IMR-90 (cell line): ENCODE data around the gene DNMT3L. TPM values are rescaled to one million over a fixed set of nuclear protein-coding genes. Genes with fewer than 3 reads are reported as not detected.

Source experiments
- ATAC-seq: fragments of 200-7000 bp; cut with Tn5 transposase; 2 replicates; pipeline ENCODE4 v1.9.1; 2020; ENCODE audit warnings: low read depth, mild to moderate bottlenecking, moderate library complexity
- BruUV-seq: library from RNA; stranded (reverse); fragments of 400-500 nt; replicated peaks from 2 replicates; lab custom pipeline; 2021; lab: Mats Ljungman, UMichigan
- CTCF ChIA-PET: fragments of 300-600 bp; formaldehyde crosslinking; extraction: SDS; loops from one replicate; lab custom pipeline; 2021; ENCODE audit warnings: antibody characterized with exemption; lab: Yijun Ruan, JAX
- POLR2A ChIA-PET: fragments of 300-600 bp; sonication (Branson Sonifier 250); formaldehyde crosslinking; loops from one replicate; lab custom pipeline; 2022; ENCODE audit warnings: antibody characterized with exemption; ENCODE audit not compliant: unreplicated experiment; lab: Charles Lee
- DNase-seq: peaks from one replicate; pipeline ENCODE4 v3.0.0; 2013
- H2AFZ ChIP-seq: replicated peaks from 2 replicates; pipeline ENCODE3; 2013; ENCODE audit warnings: low read length, mild to moderate bottlenecking; ENCODE audit not compliant: poor library complexity
- H2AK5ac ChIP-seq: 2 replicates; pipeline ENCODE4 v1.6.1; 2013; ENCODE audit warnings: low read depth, low read length, inconsistent platforms
- H2AK9ac ChIP-seq: replicated peaks from 2 replicates; pipeline ENCODE3; 2013; ENCODE audit warnings: mild to moderate bottlenecking, low read depth, low read length, moderate library complexity; ENCODE audit not compliant: poor library complexity
- H2BK120ac ChIP-seq: 2 replicates; pipeline ENCODE4 v1.6.1; 2013; ENCODE audit warnings: low read depth, low read length, inconsistent platforms
- H2BK15ac ChIP-seq: 3 replicates; pipeline ENCODE4 v1.6.1; 2013; ENCODE audit warnings: low read depth, low read length, inconsistent platforms
- H2BK20ac ChIP-seq: 2 replicates; pipeline ENCODE4 v1.6.1; 2013; ENCODE audit warnings: low read depth, mild to moderate bottlenecking, inconsistent platforms, low read length, moderate library complexity
- H2BK5ac ChIP-seq: 2 replicates; pipeline ENCODE4 v1.6.1; 2013; ENCODE audit warnings: mild to moderate bottlenecking, low read depth, low read length, inconsistent platforms; ENCODE audit not compliant: poor library complexity, severe bottlenecking
- H3K14ac ChIP-seq: replicated peaks from 2 replicates; pipeline ENCODE4 v1.6.1; 2013; ENCODE audit warnings: low read depth, low read length, inconsistent platforms
- H3K18ac ChIP-seq: 2 replicates; pipeline ENCODE4 v1.6.1; 2013; ENCODE audit warnings: low read depth, low read length, control low read depth
- H3K23ac ChIP-seq: 2 replicates; pipeline ENCODE4 v1.6.1; 2013; ENCODE audit warnings: low read depth, low read length, inconsistent platforms
- H3K27ac ChIP-seq: 2 replicates; pipeline ENCODE4 v1.5.1; 2013; ENCODE audit warnings: mild to moderate bottlenecking, control low read depth, low read length; ENCODE audit not compliant: insufficient read depth
- H3K27me3 ChIP-seq: 2 replicates; pipeline ENCODE4 v1.6.1; 2013; ENCODE audit warnings: low read length; ENCODE audit not compliant: control insufficient read depth, insufficient read depth
- H3K36me3 ChIP-seq: 2 replicates; pipeline ENCODE4 v1.6.1; 2013; ENCODE audit warnings: low read length, mixed read lengths; ENCODE audit not compliant: control insufficient read depth, insufficient read depth
- H3K4ac ChIP-seq: 2 replicates; pipeline ENCODE4 v1.6.1; 2013; ENCODE audit warnings: low read depth, low read length, inconsistent platforms
- H3K4me1 ChIP-seq: 2 replicates; pipeline ENCODE4 v1.6.1; 2013; ENCODE audit warnings: low read length, mixed read lengths; ENCODE audit not compliant: control insufficient read depth, insufficient read depth
- H3K4me2 ChIP-seq: 2 replicates; pipeline ENCODE4 v1.6.1; 2013; ENCODE audit warnings: low read depth, mild to moderate bottlenecking, control low read depth, low read length, moderate library complexity
- H3K4me3 ChIP-seq: 2 replicates; pipeline ENCODE4 v1.5.1; 2013; ENCODE audit warnings: low read depth, mild to moderate bottlenecking, control low read depth, low read length, moderate library complexity; ENCODE audit not compliant: insufficient read depth
- H3K56ac ChIP-seq: 2 replicates; pipeline ENCODE4 v1.6.1; 2013; ENCODE audit warnings: low read length, inconsistent platforms; ENCODE audit not compliant: insufficient read depth; ENCODE audit errors: extremely low read depth
- H3K79me1 ChIP-seq, 2 experiments: 2 replicates each; pipeline ENCODE4 v1.6.1; 2013; ENCODE audit warnings: low read length in 2 of 2, inconsistent platforms in 1 of 2, low read depth in 1 of 2
- H3K9ac ChIP-seq: 2 replicates; pipeline ENCODE4 v1.6.1; 2013; ENCODE audit warnings: low read depth, low read length, control low read depth
- H3K9me1 ChIP-seq: 2 replicates; pipeline ENCODE4 v1.6.1; 2013; ENCODE audit warnings: low read length, inconsistent platforms; ENCODE audit not compliant: insufficient read depth
- H3K9me3 ChIP-seq: 2 replicates; pipeline ENCODE4 v1.6.1; 2013; ENCODE audit warnings: low read length; ENCODE audit not compliant: control insufficient read depth, insufficient read depth
- H4K20me1 ChIP-seq: 2 replicates; pipeline ENCODE4 v1.6.1; 2013; ENCODE audit warnings: low read length, inconsistent platforms; ENCODE audit not compliant: insufficient read depth
- H4K5ac ChIP-seq: 2 replicates; pipeline ENCODE4 v1.6.1; 2013; ENCODE audit warnings: mild to moderate bottlenecking, low read depth, low read length, control low read depth
- H4K8ac ChIP-seq, 2 experiments: 2 replicates each; pipeline ENCODE4 v1.6.1; 2013; ENCODE audit warnings: low read depth in 2 of 2, low read length in 2 of 2, control low read depth in 1 of 2, inconsistent platforms in 1 of 2
- H4K91ac ChIP-seq: 2 replicates; pipeline ENCODE4 v1.6.1; 2013; ENCODE audit warnings: low read depth, low read length, inconsistent platforms; ENCODE audit not compliant: insufficient read depth
- BHLHE40 ChIP-seq: fragments of 150-350 bp; IDR thresholded peaks from 2 replicates; pipeline ENCODE4 v1.6.1; 2016; ENCODE audit warnings: mild to moderate bottlenecking, low read depth, low read length
- CEBPB ChIP-seq: IDR thresholded peaks from 2 replicates; pipeline ENCODE4 v1.6.1; 2012; ENCODE audit warnings: low read depth, low read length, improper control_type of control experiment
- CHD1 ChIP-seq: IDR thresholded peaks from 2 replicates; pipeline ENCODE4 v1.6.1; 2012; ENCODE audit warnings: low read depth, low read length, improper control_type of control experiment
- CTCF ChIP-seq: conservative IDR thresholded peaks from 2 replicates; pipeline ENCODE4 v1.5.1; 2012; ENCODE audit warnings: mild to moderate bottlenecking, low read depth, low read length, improper control_type of control experiment
- ELK1 ChIP-seq: fragments of 150-350 bp; IDR thresholded peaks from 2 replicates; pipeline ENCODE4 v1.6.1; 2016; ENCODE audit warnings: low read depth, mild to moderate bottlenecking, low read length, moderate library complexity, borderline replicate concordance
- FOS ChIP-seq: fragments of 150-350 bp; IDR thresholded peaks from 2 replicates; pipeline ENCODE4 v1.6.1; 2016; ENCODE audit warnings: low read depth, low read length
- MAFK ChIP-seq: IDR thresholded peaks from 2 replicates; pipeline ENCODE4 v1.6.1; 2012; ENCODE audit warnings: low read depth, low read length, improper control_type of control experiment
- MAZ ChIP-seq: IDR thresholded peaks from 2 replicates; pipeline ENCODE4 v1.6.1; 2012; ENCODE audit warnings: low read depth, mild to moderate bottlenecking, low read length, improper control_type of control experiment, moderate library complexity, borderline replicate concordance
- MXI1 ChIP-seq: IDR thresholded peaks from 2 replicates; pipeline ENCODE4 v1.6.1; 2012; ENCODE audit warnings: low read depth, mild to moderate bottlenecking, low read length, moderate library complexity, borderline replicate concordance
- NFE2L2 ChIP-seq: fragments of 150-350 bp; IDR thresholded peaks from 2 replicates; pipeline ENCODE4 v1.6.1; 2016; ENCODE audit warnings: low read depth, mild to moderate bottlenecking, low read length
- POLR2A ChIP-seq: IDR thresholded peaks from 2 replicates; pipeline ENCODE4 v1.6.1; 2012; ENCODE audit warnings: mild to moderate bottlenecking, low read depth, low read length
- RAD21 ChIP-seq: IDR thresholded peaks from 2 replicates; pipeline ENCODE4 v1.6.1; 2012; ENCODE audit warnings: low read length, improper control_type of control experiment
- RCOR1 ChIP-seq: IDR thresholded peaks from 2 replicates; pipeline ENCODE4 v1.6.1; 2012; ENCODE audit warnings: mild to moderate bottlenecking, low read length, improper control_type of control experiment; ENCODE audit not compliant: insufficient replicate concordance
- RFX5 ChIP-seq: IDR thresholded peaks from 2 replicates; pipeline ENCODE4 v1.8.0; 2012; ENCODE audit warnings: low read depth, mild to moderate bottlenecking, low read length, moderate library complexity
- SMC3 ChIP-seq: fragments of 150-350 bp; IDR thresholded peaks from 2 replicates; pipeline ENCODE4 v1.6.1; 2016; ENCODE audit warnings: low read depth, mild to moderate bottlenecking, antibody characterized with exemption, low read length, moderate library complexity
- USF2 ChIP-seq: fragments of 150-350 bp; IDR thresholded peaks from 2 replicates; pipeline ENCODE4 v1.6.1; 2017; ENCODE audit warnings: mild to moderate bottlenecking, antibody characterized with exemption, low read length, low read depth
- WGBS, 2 experiments: methylation state at CpG; one replicate each; pipeline versions ENCODE4 v1.1.5 to v1.1.7; 2013; ENCODE audit warnings: missing lambda C conversion rate in 2 of 2; ENCODE audit not compliant: insufficient read length in 1 of 2; ENCODE audit errors: extremely low coverage in 2 of 2; 5-methylcytosine and 5-hydroxymethylcytosine counted together
- dilution Hi-C: fragments of 300-500 bp; cut with HindIII; formaldehyde crosslinking; loops from one replicate; pipeline ENCODE4 v1.14.3; 2018; ENCODE audit warnings: low sequenced_read_pairs; ENCODE audit not compliant: unreplicated experiment
- in situ Hi-C: fragments of 300-500 bp; cut with MboI; formaldehyde crosslinking; loops from 3 replicates; pipeline ENCODE4 v1.14.3; 2019; ENCODE audit warnings: low sequenced_read_pairs, inconsistent platforms, mixed read lengths
- intact Hi-C: fragments of 100-400 bp; cut with micrococcal nuclease; formaldehyde crosslinking; loops from 2 replicates; pipeline ENCODE4 v1.10.0; 2022
- polyA plus RNA-seq, 3 experiments: library from polyadenylated mRNA; depleted of rRNA; stranded (reverse); fragments of >200 nt; gene quantifications; 2 replicates each; pipeline ENCODE4 v1.2.3, GENCODE V29; 2012; ENCODE audit warnings: low replicate concordance in 1 of 3
- total RNA-seq: library from RNA; depleted of rRNA; stranded (reverse); fragments of >200 nt; gene quantifications from 2 replicates; pipeline ENCODE4 v1.2.3, GENCODE V29; 2012

The DNMT3L gene
- total and polyA plus RNA-seq, 2 of the 4 experiments (the other 2 are of a cell fraction): not detected

GRCh38 chr21:44260066-44260465 is 1.6 kb downstream of the DNMT3L start:
- TF ChIP-seq RCOR1 (no peak), NFE2L2 (no peak), CTCF (no peak), USF2 (no peak), RAD21 (no peak), ELK1 (no peak), MAFK (no peak), MXI1 (no peak), POLR2A (no peak), SMC3 (no peak), FOS (no peak), MAZ (no peak), BHLHE40 (no peak), CEBPB (no peak), RFX5 (no peak), CHD1 (no peak)
- Histone ChIP-seq H3K9me1 (no peaks in the 10 kb centered on the region), H4K5ac (no peak overlapping the region), H3K14ac (no peak overlapping the region), H3K56ac (no peak overlapping the region), H2BK5ac (no peak overlapping the region), H4K20me1 (no peaks in the 10 kb centered on the region), H2BK20ac (no peak overlapping the region), H3K36me3 (no peaks in the 10 kb centered on the region), H2AK9ac (no peak overlapping the region), H3K9ac (no peak overlapping the region), H3K27me3 (peaks cover 22% of the 10 kb centered on the region), H2AFZ (no peak overlapping the region), H2BK120ac (no peak overlapping the region), H2AK5ac (no peak overlapping the region), H3K18ac (no peak overlapping the region), H3K23ac (no peak overlapping the region), H4K91ac (no peak overlapping the region), H2BK15ac (no peak overlapping the region), H4K8ac (no peak overlapping the region), H3K4me2 (no peak overlapping the region), H3K4ac (no peak overlapping the region), H3K9me3 (peaks cover 8% of the 10 kb centered on the region), H3K4me3 (no peak overlapping the region), H3K4me1 (no peaks in the 10 kb centered on the region), H3K79me1 (no peaks in the 10 kb centered on the region), H3K27ac (no peak overlapping the region)
- intact Hi-C loops (no loop called here), in situ Hi-C loops (no loop called here), dilution Hi-C loops (no loop called here)
- DNase-seq: no peak
- ATAC-seq: no peak
- ChIA-PET CTCF (no interaction called here), POLR2A (no interaction called here)
- no TSS peak for BruUV-seq
- WGBS, 2 experiments: 60% methylated on average over 1 of the region's 4 CpGs; no CpG with 5 or more reads in 1 of the 2 experiments
